K562 (cell line): ENCODE results near the gene CNNM2. TPM values are rescaled to one million over a fixed set of nuclear protein-coding genes. Genes with fewer than 3 reads are reported as not detected.

Source experiments
- ERF ChIP-seq: fragments of 450-650 bp; formaldehyde crosslinking; IDR thresholded peaks from 2 replicates; pipeline ENCODE4 v1.4.0; 2020; ENCODE audit warnings: mild to moderate bottlenecking, mixed read lengths
- MLLT1 ChIP-seq, 2 experiments: fragments of 450-650 bp; IDR thresholded peaks; 2 replicates each; pipeline ENCODE4 v1.6.1; 2016
- PHTF2 ChIP-seq: fragments of 250-450 bp; sonication (Bioruptor Pico); IDR thresholded peaks from 2 replicates; pipeline ENCODE4 v1.5.0; 2021; ENCODE audit warnings: mild to moderate bottlenecking
- PTBP1 ChIP-seq: fragments of 200-400 bp; formaldehyde crosslinking; IDR thresholded peaks from 2 replicates; pipeline ENCODE4 v1.6.1; 2017; ENCODE audit warnings: low read depth, low read length
- SPI1 ChIP-seq: IDR thresholded peaks from 2 replicates; pipeline ENCODE4 v1.6.1; 2011; ENCODE audit warnings: low read depth, low read length, control low read depth, borderline replicate concordance
- ZNF316 ChIP-seq: fragments of 450-650 bp; IDR thresholded peaks from 2 replicates; pipeline ENCODE4 v1.6.1; 2016
- ZNF507 ChIP-seq: conservative IDR thresholded peaks from 2 replicates; pipeline ENCODE4 v1.6.1; 2017; ENCODE audit warnings: missing genetic modification characterization, missing compliant biosample characterization
- ZNF644 ChIP-seq: fragments of 200-800 bp; sonication (Bioruptor generic); IDR thresholded peaks from 2 replicates; pipeline ENCODE4 v1.6.1; 2016; ENCODE audit warnings: low read depth, missing genetic modification characterization, missing compliant biosample characterization
- polyA plus RNA-seq, 8 experiments: library from polyadenylated mRNA; depleted of rRNA in 4 of 8; stranded (reverse) in 5 of 8; unstranded in 3 of 8; fragments of >200 nt; fragmentation: Nextera tagmentation in 2 of 8; fragmentation: Illumina TruSeq in 1 of 8; extraction: Ambion mirVana in 2 of 8; extraction: Trizol in 1 of 8; gene quantifications; 2 replicates each; pipeline versions ENCODE4 v1.2.1 to v1.2.3, GENCODE V29; 2011 to 2014; ENCODE audit warnings: inconsistent platforms in 1 of 8, missing spikeins in 1 of 8
- total RNA-seq, 7 experiments: library from RNA; depleted of rRNA in 6 of 7; stranded (reverse); fragments of >200 nt in 6 of 7; fragmentation: Illumina TruSeq in 2 of 7; extraction: Trizol in 2 of 7; gene quantifications; 2 replicates each; pipeline versions ENCODE4 v1.2.1 to v1.2.3, GENCODE V29; 2011 to 2021; ENCODE audit warnings: low replicate concordance in 1 of 7
- TF ChIP-seq, protein P1 (sequence below), 2 experiments: fragments of 450-650 bp; formaldehyde crosslinking in 1 of 2; IDR thresholded peaks; 2 replicates each; pipeline versions ENCODE4 v1.4.0 to v1.6.1; 2014 to 2020; ENCODE audit warnings: mild to moderate bottlenecking in 2 of 2, borderline replicate concordance in 1 of 2, low read depth in 1 of 2
- TF ChIP-seq, protein P2 (sequence below): fragments of 450-650 bp; IDR thresholded peaks from 2 replicates; pipeline ENCODE4 v1.6.1; 2016; ENCODE audit warnings: mild to moderate bottlenecking

CNNM2 gene
- total and polyA plus RNA-seq, 9 of the 15 experiments (the other 6 are each of a cell fraction or from before 2014, with no cell fraction given), result 0.21 to 5.0 (median 1.3) TPM

DNA sequence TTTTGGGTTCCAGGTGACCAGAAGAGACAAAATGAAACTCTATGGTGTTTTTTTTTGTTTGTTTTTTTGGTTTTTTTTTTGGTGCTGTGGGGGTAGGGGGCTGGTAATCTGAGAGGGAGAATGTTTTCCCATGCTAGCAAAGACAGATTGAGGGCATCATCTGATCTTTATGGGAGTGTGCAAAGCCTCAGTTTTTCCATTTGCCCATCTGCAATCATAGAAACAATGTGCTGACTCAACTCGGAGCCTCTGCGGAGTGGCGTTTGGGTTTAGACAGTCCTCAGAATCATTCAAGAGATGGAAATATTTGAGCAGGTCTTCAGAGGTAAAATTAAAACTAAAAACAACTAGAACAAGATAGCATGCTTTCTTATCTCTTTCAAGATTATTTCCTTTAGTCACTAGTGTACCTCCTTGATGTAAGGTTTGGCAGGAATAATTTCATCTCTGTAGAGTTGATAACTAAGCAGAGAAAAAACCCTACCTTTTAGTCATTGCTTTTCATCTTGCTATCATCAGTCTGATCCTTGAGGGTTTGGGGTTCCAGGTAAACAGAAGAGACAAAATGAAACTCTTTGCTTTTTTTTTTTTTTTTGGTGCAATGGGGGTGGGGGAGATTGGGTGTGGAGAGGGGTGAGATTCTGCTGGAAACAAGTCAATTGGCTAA lies 18.0 kb downstream of the CNNM2 start (continued):
- TF ChIP-seq MLLT1 (IDR thresholded peaks at IDR 0.05) (no peak), ZNF644 (tag) (no peak), SPI1 (no peak), PHTF2 (CRISPR knock-in tag) (no peak), ZNF507 (tag) (no peak), ZNF316 (peak; percentile 53; the same call in 1 of the 2 replicates), ERF (CRISPR knock-in tag) (no peak), PTBP1 (no peak)
- TF ChIP-seq, protein P1, sequence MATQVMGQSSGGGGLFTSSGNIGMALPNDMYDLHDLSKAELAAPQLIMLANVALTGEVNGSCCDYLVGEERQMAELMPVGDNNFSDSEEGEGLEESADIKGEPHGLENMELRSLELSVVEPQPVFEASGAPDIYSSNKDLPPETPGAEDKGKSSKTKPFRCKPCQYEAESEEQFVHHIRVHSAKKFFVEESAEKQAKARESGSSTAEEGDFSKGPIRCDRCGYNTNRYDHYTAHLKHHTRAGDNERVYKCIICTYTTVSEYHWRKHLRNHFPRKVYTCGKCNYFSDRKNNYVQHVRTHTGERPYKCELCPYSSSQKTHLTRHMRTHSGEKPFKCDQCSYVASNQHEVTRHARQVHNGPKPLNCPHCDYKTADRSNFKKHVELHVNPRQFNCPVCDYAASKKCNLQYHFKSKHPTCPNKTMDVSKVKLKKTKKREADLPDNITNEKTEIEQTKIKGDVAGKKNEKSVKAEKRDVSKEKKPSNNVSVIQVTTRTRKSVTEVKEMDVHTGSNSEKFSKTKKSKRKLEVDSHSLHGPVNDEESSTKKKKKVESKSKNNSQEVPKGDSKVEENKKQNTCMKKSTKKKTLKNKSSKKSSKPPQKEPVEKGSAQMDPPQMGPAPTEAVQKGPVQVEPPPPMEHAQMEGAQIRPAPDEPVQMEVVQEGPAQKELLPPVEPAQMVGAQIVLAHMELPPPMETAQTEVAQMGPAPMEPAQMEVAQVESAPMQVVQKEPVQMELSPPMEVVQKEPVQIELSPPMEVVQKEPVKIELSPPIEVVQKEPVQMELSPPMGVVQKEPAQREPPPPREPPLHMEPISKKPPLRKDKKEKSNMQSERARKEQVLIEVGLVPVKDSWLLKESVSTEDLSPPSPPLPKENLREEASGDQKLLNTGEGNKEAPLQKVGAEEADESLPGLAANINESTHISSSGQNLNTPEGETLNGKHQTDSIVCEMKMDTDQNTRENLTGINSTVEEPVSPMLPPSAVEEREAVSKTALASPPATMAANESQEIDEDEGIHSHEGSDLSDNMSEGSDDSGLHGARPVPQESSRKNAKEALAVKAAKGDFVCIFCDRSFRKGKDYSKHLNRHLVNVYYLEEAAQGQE (IDR thresholded peaks at IDR 0.05; ENCODE audit: borderline replicate concordance), result no peak
- TF ChIP-seq, protein P1 (CRISPR knock-in tag; IDR thresholded peaks at IDR 0.05; ENCODE audit: low read depth), result no peak
- TF ChIP-seq, protein P2, sequence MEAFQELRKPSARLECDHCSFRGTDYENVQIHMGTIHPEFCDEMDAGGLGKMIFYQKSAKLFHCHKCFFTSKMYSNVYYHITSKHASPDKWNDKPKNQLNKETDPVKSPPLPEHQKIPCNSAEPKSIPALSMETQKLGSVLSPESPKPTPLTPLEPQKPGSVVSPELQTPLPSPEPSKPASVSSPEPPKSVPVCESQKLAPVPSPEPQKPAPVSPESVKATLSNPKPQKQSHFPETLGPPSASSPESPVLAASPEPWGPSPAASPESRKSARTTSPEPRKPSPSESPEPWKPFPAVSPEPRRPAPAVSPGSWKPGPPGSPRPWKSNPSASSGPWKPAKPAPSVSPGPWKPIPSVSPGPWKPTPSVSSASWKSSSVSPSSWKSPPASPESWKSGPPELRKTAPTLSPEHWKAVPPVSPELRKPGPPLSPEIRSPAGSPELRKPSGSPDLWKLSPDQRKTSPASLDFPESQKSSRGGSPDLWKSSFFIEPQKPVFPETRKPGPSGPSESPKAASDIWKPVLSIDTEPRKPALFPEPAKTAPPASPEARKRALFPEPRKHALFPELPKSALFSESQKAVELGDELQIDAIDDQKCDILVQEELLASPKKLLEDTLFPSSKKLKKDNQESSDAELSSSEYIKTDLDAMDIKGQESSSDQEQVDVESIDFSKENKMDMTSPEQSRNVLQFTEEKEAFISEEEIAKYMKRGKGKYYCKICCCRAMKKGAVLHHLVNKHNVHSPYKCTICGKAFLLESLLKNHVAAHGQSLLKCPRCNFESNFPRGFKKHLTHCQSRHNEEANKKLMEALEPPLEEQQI, result no peak
